Cardiac muscle cell (in vitro differentiated cells and primary cell): ENCODE data around the gene GATAD2B. TPM values are rescaled to one million over a fixed set of nuclear protein-coding genes. Genes with fewer than 3 reads are reported as not detected.
A peak's percentile ranks its signal among the peaks of the same experiment; 100 is the strongest.
"Not testable (repeated sequence)": the region's sequence is repeated elsewhere in the genome, so short reads cannot be mapped to it uniquely, and the experiment has no call there.

ENCODE experiments used
- DNase-seq, 2 donors: peaks; one replicate each; pipeline versions ENCODE4 v3.0.0 to v3.0.0-alpha.2; 2010 to 2017; ENCODE audit warnings: low read depth in 1 of 2, low spot score in 1 of 2
- H3K27ac ChIP-seq: fragments of 200-600 bp; sonication (generic); 2 replicates; pipeline ENCODE4 v1.5.1; 2016
- H3K27me3 ChIP-seq: fragments of 200-600 bp; sonication (generic); 2 replicates; pipeline ENCODE4 v1.6.0; 2016; ENCODE audit warnings: control low read depth
- H3K36me3 ChIP-seq: fragments of 200-600 bp; sonication (generic); 2 replicates; pipeline ENCODE4 v1.5.1; 2016; ENCODE audit warnings: control low read depth
- H3K4me1 ChIP-seq: fragments of 200-600 bp; sonication (generic); 2 replicates; pipeline ENCODE4 v1.8.1; 2017; ENCODE audit warnings: low read depth, mild to moderate bottlenecking, mixed run types
- H3K4me3 ChIP-seq: fragments of 200-600 bp; sonication (generic); 2 replicates; pipeline ENCODE4 v1.5.1; 2016; ENCODE audit warnings: mild to moderate bottlenecking
- H3K9me3 ChIP-seq: fragments of 200-600 bp; sonication (generic); 2 replicates; pipeline ENCODE4 v1.5.1; 2017; ENCODE audit warnings: low read depth, mild to moderate bottlenecking, control low read depth
- CTCF ChIP-seq: IDR thresholded peaks from 2 replicates; pipeline ENCODE4 v1.5.1; 2012; ENCODE audit warnings: low read depth, mild to moderate bottlenecking, low read length
- polyA plus RNA-seq: library from polyadenylated mRNA; unstranded; fragments of >200 nt; fragmentation: Nextera tagmentation; extraction: Ambion mirVana; gene quantifications from 2 replicates; pipeline ENCODE4 v1.2.1, GENCODE V29; 2016
- total RNA-seq: library from RNA; depleted of rRNA; stranded (reverse); fragments of >200 nt; gene quantifications from 2 replicates; pipeline ENCODE4 v1.2.3, GENCODE V29; 2016

Gene GATAD2B
- total and polyA plus RNA-seq, 2 experiments from 2014 or later, result 8.1 to 19.6 TPM

GRCh38 chr1:153849487-153850185 is 73.1 kb downstream of the GATAD2B start:
- Histone ChIP-seq H3K9me3 (no peaks in the 10 kb centered on the region), H3K4me3 (no peak overlapping the region), H3K4me1 (no peaks in the 10 kb centered on the region), H3K36me3 (peaks cover 4% of the 10 kb centered on the region), H3K27ac (no peak overlapping the region), H3K27me3 (no peaks in the 10 kb centered on the region)
- no peak for TF ChIP-seq CTCF
- DNase-seq, result no peak

- Histone ChIP-seq H3K4me3 (no peak overlapping the region), H3K27ac (no peak overlapping the region), H3K9me3 (no peaks in the 10 kb centered on the region), H3K27me3 (no peaks in the 10 kb centered on the region), H3K4me1 (no peaks in the 10 kb centered on the region), H3K36me3 (peaks cover 4% of the 10 kb centered on the region)
- DNase-seq, result no peak
- no peak for TF ChIP-seq CTCF
Observed at GRCh38 chr1:153848805-153849204, 74.0 kb downstream of the GATAD2B start.

GRCh38 chr1:153845158-153845557 is 77.6 kb downstream of the GATAD2B start:
- no peaks in the 10 kb centered on the region for H3K9me3 ChIP-seq
- no peaks in the 10 kb centered on the region for H3K27me3 ChIP-seq
- TF ChIP-seq CTCF, result no peak
- H3K4me3 ChIP-seq, result no peak overlapping the region
- DNase-seq, result no peak
- H3K4me1 ChIP-seq, result no peaks in the 10 kb centered on the region
- no peak overlapping the region for H3K27ac ChIP-seq
- H3K36me3 ChIP-seq, result no peaks in the 10 kb centered on the region

GRCh38 chr1:153844349-153844748 is 78.4 kb downstream of the GATAD2B start:
- not testable (repeated sequence) for H3K4me3 ChIP-seq, H3K4me1 ChIP-seq, H3K27ac ChIP-seq, H3K36me3 ChIP-seq, DNase-seq, H3K9me3 ChIP-seq, H3K27me3 ChIP-seq

GRCh38 chr1:153842006-153842471 is 80.7 kb downstream of the GATAD2B start:
- Histone ChIP-seq H3K4me1 (no peaks in the 10 kb centered on the region), H3K27ac (no peak overlapping the region), H3K36me3 (no peaks in the 10 kb centered on the region), H3K4me3 (no peak overlapping the region), H3K27me3 (no peaks in the 10 kb centered on the region), H3K9me3 (no peaks in the 10 kb centered on the region)
- DNase-seq, result no peak
- no peak for TF ChIP-seq CTCF

- peak in 1 of 2 donors; percentile 24 for DNase-seq
Observed at GRCh38 chr1:153841463-153841994, 81.2 kb downstream of the GATAD2B start.

GRCh38 chr1:153840774-153841173 is 82.0 kb downstream of the GATAD2B start:
- H3K4me1 ChIP-seq, H3K4me3 ChIP-seq, H3K9me3 ChIP-seq, H3K27ac ChIP-seq, DNase-seq, H3K27me3 ChIP-seq, H3K36me3 ChIP-seq: not testable (repeated sequence)

More at GRCh38 chr1:153841463-153841994, 81.2 kb downstream of the GATAD2B start:
- H3K27ac ChIP-seq, result no peak overlapping the region
- no peaks in the 10 kb centered on the region for H3K9me3 ChIP-seq
- H3K4me3 ChIP-seq, result no peak overlapping the region
- H3K4me1 ChIP-seq, result no peaks in the 10 kb centered on the region
- no peak for TF ChIP-seq CTCF
- no peaks in the 10 kb centered on the region for H3K27me3 ChIP-seq
- H3K36me3 ChIP-seq, result no peaks in the 10 kb centered on the region

- H3K27me3 ChIP-seq, H3K27ac ChIP-seq, H3K4me3 ChIP-seq, H3K4me1 ChIP-seq, H3K9me3 ChIP-seq, DNase-seq, H3K36me3 ChIP-seq: not testable (repeated sequence)
Observed at GRCh38 chr1:153833968-153834367, 88.8 kb downstream of the GATAD2B start.
